ENCODE data around the gene ATP10B. TPM values are rescaled to one million over a fixed set of nuclear protein-coding genes. Genes with fewer than 3 reads are reported as not detected.

Gene ATP10B
- total RNA-seq, 4 donors from 2014 or later = 0.12 to 0.13 TPM; not detected in 2

DNA sequence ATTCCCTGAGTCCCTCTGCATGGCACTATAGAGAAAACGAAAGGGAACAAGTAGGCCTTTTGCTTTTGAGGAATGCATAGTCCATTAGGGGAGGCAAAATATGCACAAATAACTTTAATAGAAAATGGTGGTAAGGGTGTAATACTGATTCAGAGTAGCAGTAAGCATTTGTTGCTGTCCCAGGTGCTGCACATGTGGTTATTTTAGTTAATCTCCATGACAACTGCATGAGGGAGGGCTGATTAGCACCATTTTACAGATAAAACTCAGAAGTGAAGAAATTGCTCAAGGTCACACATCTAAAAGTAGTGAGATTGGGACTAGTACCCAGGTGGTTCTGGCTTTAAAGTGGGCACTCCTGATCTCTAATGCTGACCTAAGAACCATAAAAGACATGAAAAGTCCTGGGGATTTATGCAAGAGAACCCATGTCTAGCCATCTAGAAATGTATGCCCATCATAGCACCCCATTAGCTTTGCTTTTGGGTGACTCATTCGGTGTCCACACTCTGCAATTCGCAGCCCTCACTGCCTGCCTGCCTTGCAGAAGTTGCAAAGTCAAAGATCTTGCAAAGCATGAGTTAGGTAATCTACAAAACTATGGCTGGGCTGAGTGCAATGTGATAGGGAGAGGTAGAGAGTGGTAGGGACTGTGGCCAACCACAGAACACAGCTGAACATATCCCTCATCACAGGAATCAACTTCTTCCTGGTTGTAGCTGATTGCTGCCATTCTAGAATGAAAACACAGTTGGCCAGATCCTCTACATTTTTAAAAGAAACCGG lies 235.1 kb downstream of the ATP10B start:
- ATAC-seq (ENCODE audit: low FRiP score) = no peak

DNA sequence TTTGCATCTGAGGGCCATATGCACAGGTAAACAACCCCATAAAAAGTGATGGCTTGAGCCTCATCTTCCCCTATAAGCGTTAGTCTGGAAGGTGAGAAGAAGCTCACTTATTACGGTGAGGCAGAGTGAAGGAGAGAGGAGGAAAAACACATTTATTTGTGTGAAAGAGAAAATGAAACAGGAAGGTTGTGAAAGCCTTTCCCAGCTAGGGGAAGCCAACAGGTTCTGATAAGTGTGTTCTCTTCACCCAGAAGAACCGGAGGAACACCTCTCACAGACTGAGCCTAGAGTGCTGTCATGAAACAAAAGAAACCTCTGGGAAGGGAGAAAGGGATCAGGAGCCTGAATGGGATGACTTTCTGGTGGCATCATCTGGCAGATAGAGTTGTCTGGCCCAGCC lies 237.9 kb downstream of the ATP10B start:
- DNase-seq (ENCODE audit: low spot score) = no peak
- ATAC-seq (ENCODE audit: low FRiP score) = no peak
- TF ChIP-seq, protein P1, sequence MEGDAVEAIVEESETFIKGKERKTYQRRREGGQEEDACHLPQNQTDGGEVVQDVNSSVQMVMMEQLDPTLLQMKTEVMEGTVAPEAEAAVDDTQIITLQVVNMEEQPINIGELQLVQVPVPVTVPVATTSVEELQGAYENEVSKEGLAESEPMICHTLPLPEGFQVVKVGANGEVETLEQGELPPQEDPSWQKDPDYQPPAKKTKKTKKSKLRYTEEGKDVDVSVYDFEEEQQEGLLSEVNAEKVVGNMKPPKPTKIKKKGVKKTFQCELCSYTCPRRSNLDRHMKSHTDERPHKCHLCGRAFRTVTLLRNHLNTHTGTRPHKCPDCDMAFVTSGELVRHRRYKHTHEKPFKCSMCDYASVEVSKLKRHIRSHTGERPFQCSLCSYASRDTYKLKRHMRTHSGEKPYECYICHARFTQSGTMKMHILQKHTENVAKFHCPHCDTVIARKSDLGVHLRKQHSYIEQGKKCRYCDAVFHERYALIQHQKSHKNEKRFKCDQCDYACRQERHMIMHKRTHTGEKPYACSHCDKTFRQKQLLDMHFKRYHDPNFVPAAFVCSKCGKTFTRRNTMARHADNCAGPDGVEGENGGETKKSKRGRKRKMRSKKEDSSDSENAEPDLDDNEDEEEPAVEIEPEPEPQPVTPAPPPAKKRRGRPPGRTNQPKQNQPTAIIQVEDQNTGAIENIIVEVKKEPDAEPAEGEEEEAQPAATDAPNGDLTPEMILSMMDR (IDR thresholded peaks at IDR 0.05) = no peak

More for the DNA sequence above, 235.1 kb downstream of the ATP10B start:
- DNase-seq (ENCODE audit: low spot score) = no peak
- TF ChIP-seq, protein P1 (IDR thresholded peaks at IDR 0.05) = no peak

GRCh38 chr5:160605266-160605665 lies 246.7 kb downstream of the ATP10B start:
- no peak for ATAC-seq (ENCODE audit: low FRiP score)
- no peak for DNase-seq (ENCODE audit: low spot score)
- TF ChIP-seq, protein P1 (IDR thresholded peaks at IDR 0.05) = no peak

DNA sequence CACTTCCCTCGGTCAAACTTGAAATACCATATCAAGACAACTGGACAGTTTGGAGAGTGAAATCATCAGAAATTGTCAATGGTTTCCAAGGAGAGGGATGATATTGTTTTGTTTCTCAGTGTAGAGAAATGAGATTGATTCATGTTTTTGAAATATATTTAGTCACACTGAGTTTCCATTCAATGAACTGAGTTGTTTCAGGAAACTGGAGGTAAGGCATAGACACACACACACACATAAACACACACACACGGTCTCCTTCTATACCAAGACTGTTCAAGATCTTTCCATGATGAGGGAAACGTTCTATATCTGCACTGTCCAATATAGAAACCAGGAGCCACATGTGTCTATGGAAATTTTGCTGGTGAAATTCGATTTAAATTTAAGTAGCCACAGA lies 247.5 kb downstream of the ATP10B start:
- ATAC-seq (ENCODE audit: low FRiP score) = no peak
- no peak for DNase-seq (ENCODE audit: low spot score)
- TF ChIP-seq, protein P1 (IDR thresholded peaks at IDR 0.05) = no peak

DNA sequence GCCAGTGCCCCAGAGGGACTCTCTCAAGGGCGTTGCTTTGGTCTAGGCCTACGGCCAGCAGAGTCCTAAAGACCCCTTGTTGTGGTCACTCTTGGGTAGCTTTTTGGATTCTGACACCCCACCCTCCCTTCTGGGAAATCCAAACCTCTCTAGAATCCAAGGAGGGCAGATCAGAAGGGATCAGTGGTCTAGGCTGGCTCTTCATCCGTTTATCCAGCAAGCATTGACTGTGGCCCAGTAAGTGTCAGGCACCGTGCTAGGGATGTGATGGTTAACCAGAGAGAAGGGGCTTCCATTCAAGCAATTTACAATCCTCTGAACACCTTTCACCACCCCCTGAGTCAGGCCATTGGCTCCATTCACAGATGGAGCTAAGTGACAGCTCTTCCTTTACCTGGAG lies 249.3 kb downstream of the ATP10B start:
- ATAC-seq (ENCODE audit: low FRiP score) (no peak), DNase-seq (ENCODE audit: low spot score) (no peak)
- TF ChIP-seq, protein P1 (IDR thresholded peaks at IDR 0.05) = no peak

DNA sequence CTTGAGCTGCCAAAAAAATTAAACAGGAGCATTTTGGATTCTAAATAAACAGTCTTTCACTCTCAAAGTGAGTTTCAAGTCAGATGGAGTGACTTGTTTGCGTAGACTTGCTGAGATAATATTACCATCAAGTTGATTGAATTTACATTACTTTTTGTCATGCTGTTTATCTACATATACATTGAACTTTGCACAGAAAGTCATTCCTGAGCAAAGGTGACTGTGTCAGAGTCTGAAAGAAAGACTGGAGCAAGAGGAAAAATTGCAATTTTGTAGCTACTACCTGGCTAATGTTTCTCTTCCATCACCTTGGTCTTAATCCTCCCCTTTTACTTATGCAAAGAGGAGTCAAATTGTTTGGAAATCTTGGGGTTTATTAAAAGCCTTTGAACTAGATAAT lies 251.0 kb downstream of the ATP10B start:
- TF ChIP-seq, protein P1 (IDR thresholded peaks at IDR 0.05) = no peak
- ATAC-seq (ENCODE audit: low FRiP score) (no peak), DNase-seq (ENCODE audit: low spot score) (no peak)

DNA sequence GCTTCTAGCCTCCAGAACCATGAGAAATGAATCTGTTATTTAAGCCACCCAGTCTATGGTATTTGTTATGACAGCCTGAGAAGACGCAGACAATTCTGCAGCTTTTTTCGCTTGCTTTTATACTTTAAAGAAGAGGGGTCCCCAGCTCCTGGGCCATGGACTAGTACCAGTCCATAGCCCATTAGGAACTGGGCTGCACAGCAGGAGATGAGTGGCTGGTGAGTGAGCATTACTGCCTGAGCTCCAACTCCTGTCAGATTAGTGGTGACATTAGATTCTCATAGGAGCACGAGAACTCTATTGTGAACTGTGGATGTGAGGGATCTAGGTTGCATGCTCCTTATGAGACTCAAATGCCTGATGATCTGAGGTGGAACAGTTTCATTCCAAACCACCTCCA lies 278.7 kb downstream of the ATP10B start:
- no peak for ATAC-seq (ENCODE audit: low FRiP score)
- TF ChIP-seq, protein P1 (IDR thresholded peaks at IDR 0.05) = no peak

More for the DNA sequence above, 278.7 kb downstream of the ATP10B start:
- no peak for DNase-seq (ENCODE audit: low spot score)

Measured in omental fat pad (tissue), 4 donors.